Dedifferentiated amniotic fluid mesenchymal stem cell (primary cell): ENCODE results near the gene ENDOD1.
"Not testable (repeated sequence)": the region's sequence is repeated elsewhere in the genome, so short reads cannot be mapped to it uniquely, and the experiment has no call there.

Experiments
- DNase-seq: peaks from one replicate; pipeline ENCODE4 v3.0.0-alpha.2; 2016; ENCODE audit errors: extremely low spot score

ENDOD1 gene, protein sequence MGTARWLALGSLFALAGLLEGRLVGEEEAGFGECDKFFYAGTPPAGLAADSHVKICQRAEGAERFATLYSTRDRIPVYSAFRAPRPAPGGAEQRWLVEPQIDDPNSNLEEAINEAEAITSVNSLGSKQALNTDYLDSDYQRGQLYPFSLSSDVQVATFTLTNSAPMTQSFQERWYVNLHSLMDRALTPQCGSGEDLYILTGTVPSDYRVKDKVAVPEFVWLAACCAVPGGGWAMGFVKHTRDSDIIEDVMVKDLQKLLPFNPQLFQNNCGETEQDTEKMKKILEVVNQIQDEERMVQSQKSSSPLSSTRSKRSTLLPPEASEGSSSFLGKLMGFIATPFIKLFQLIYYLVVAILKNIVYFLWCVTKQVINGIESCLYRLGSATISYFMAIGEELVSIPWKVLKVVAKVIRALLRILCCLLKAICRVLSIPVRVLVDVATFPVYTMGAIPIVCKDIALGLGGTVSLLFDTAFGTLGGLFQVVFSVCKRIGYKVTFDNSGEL

DNA sequence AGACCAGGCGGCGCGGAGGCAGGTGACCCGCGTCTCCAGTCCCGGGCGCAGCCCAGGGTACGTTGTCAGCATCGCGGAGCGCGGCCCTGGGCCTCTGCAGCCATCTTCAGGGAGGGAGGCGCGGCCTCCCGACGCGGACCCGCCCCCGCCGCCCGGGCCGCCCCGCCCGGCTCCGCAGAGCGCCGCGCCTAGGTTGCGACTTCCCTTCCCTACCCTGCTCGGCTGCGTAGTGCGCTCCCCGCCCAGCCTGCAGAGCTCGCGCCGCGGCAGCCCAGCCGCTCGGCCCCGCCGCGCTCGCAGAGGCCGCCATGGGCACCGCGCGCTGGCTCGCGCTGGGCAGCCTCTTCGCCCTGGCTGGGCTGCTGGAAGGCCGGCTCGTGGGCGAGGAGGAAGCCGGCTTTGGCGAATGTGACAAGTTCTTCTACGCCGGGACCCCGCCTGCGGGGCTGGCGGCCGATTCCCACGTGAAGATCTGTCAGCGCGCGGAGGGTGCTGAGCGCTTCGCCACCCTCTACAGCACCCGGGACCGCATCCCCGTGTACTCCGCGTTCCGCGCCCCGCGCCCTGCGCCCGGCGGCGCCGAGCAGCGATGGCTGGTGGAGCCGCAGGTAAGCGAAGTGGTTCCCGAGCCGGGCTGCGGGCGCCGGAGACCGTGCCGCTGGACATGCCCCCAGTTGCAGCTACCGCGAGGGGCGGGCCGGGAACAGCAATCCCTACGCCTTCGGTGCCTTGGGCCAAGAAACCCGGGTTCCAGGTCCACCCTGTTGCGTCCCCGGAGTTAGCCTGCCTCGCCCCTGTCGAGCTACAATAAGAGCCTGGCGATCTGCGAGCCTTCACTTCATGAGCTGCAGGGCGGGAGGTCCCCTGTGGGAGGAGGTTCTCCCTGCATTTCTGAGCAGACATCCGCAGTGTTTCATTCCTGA is at the start of gene ENDOD1:
ENDOD1 (plus strand) TSS at position 227 of the 923 bp plus-strand sequence; CDS start at position 309, 82 bp downstream.
- peak; percentile 78 for DNase-seq

DNA sequence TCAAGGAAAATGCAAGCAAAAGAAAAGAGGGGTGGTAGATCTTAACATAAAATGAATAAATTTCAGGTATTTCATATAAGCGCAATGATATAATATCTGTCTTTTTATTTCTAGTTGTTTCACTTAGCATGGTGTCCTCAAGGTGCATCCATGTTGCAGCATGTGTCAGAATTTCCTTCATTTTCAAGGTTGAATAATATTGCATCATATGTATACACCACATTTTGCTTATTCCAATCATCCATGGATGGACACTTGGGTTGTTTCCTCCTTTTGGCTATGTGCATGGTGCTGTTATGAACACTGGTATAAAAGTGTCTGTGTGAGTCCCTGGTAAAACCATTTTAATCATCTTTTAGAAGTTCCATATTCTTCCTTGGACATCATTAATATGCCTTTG is 47.4 kb upstream of the ENDOD1 start:
- no peak for DNase-seq

DNA sequence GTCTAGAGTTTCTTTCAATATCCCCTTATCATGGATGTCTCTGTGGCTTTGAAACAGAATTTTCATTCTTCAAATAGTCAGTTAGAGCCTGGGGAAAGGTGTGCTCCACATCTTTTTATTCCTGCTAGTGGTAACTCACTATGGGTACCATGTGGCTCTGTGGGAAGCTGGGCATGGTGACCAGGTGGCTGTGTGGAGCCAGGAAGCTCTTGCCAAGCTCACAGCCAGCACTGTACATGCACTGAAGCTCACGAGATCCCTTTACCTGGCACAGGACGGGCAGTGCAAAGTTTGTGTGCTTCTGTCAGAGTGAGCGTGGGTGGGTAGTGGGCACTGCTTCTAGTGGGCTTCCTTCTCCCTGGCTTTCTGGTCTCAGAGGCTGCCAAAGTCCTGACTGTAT is 46.7 kb upstream of the ENDOD1 start:
- no peak for DNase-seq

DNA sequence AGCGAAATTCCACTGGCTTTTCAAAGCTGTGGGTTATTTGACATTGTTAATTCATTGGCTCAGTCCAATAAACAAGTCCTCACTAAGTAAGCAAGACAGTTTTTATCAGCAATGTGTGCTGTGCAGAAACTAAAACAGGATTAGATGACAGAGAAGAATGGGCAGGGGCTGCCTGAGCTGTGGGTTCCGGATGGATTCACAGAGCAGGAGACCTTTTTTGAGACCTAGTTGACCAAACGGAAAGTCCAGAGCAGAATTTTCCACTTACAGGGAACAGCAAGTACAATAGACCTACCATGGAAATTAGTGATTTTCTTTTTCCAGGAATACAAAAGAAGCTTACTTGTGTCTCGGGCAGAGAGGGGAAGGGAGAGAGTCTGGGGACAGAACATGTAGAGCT is 45.6 kb upstream of the ENDOD1 start:
- DNase-seq = no peak

DNA sequence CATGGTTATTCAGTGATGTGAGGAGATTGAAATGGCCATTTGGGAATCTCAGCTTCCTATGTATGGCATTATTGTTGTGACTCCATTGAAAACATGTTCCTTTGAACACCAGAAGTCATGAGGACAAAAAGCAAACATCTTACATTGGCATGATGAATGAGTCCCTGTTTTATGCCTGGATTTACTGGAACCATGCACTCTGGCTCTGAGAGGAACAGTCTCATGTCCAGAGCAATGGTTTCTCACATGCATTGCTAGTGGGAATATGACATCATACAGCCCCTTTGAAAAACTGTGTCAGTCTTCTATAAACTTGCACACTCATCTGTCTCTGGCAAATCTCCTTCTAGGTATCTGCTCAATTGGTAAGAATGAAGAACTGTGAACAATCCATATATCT is 43.8 kb upstream of the ENDOD1 start:
- DNase-seq = no peak

DNA sequence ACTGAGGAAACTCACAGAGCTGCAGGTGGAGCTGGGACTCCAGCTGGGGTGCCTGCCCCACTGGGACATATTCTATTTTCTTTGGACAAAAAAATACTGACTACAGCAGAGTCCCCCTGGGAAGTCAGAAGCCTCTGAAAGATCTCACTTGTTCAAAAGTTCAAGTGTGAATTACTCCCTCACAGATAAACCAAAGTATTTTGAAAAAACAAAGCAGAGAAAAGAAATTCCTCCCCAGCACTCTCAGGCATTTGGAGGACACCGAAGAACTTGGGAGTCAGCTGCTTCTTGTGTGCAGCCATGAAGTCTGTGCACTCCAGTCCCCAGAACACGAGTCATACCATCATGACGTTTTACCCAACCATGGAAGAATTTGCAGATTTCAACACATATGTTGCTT is 40.5 kb upstream of the ENDOD1 start, which contains the start of gene KDM4F:
KDM4F (plus strand) TSS at position 301 of the 400 bp plus-strand sequence.
- DNase-seq = not testable (repeated sequence)

DNA sequence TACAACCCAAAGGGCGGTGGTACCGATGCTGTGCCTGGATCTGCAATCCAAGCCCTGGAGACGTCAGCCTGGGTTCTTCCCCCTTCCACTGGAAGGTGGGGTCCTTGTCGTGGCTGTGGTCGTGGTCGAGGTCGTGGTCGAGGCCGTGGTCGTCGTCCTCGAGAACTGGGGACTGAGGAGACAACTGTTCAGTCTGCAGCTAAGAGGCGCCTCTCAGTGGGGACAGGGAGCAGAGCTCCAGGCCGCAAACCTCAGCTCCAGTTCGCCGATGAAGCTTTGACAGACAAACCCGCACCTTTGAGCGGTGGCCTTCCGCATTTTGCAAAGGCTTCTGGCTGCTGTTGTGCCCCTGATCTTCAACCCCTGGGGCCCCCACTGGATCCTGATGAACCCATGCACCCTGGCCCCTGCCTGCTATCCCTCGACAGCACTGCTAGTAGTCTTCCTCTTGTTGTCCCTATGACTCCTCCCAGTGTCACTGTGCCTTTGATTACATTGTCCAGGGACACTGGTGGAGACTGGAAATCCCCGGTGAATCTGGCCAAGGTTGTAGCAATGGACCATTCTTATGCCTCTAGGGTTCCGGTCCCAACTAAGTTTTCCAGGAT is 38.9 kb upstream of the ENDOD1 start:
- no peak for DNase-seq

DNA sequence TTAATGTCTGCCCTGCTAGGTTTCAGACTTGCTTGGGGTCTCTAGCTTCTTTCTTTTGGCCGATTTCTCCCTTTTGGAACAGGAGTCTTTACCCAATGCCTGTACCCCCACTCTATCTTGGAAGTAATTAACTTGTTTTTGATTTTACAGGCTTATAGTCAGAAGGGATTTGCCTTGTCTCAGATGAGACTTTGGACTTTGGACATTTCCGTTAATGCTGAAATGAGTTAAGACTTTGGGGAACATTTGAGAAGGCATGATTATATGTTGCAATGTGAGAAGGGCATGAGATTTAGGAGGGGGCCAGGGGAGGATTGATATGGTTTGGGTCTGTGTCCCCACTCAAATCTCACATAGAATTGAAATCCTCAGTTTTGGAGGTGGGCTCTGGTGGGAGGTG is 35.3 kb upstream of the ENDOD1 start:
- DNase-seq = no peak

DNA sequence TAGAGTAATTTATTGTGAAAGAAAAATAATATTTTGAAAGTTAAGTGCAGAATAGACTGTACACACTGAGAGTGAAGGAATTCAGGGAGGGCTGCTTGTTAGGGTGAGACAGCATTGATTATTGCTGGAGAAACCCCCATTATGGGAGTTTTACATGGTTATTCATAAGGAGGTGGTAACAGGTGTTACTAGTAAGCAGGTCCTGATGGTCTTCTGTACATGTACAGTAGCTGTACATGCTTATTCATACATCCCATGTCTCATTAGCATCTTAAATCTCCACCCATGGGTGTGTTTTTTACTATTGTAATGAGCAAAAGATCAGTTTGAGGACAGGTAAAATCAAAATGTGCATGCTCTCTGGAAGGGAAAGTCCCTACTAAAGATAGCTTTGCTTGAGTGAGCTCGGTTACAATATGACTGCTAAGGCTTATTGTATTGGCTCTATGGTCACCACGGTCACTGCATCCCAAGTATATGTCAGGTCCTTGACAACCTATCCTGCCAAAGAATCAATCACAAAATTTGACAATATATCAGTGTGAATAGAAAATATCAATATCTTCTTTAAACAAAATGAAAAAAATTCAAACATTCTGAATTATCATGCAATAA is 34.3 kb upstream of the ENDOD1 start:
- DNase-seq = no peak

DNA sequence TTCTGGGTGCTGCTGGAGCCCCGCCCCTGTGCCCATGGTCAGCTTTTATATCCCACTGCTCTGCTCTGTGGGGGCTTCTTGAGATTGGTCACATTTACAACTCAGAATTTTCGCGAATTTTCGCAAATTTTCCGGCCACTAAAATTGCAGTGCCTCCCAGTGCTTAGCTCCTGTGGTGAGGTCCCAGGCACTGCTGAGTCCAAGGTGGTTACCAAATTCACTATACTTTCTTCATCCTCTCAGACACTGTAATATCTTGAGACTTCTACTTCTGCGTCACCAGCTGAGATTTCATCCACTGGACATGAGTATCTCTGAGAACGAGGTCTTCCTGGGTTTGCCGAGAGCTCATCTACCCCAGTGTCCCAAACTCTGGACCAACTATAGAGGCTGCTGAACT is 31.7 kb upstream of the ENDOD1 start:
- no peak for DNase-seq

DNA sequence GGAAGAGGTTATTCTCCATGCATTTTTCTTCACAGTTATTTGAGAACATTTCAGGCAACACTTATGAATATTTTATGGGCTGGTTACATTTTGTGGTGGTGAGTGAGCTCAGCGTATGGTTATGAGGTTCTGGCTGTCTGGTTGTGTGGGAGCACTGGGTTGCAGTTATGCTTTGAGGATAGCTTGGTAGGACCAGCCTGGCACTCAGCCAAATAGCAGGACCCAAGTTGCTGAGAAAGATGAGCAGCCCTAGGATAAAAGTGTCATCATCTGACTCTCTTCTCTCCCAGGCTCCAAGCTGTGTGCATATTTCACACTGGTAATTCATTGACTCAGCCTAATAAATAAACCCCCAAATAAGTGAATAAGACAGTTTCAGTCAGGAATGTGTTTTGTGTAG is 31.0 kb upstream of the ENDOD1 start:
- no peak for DNase-seq

DNA sequence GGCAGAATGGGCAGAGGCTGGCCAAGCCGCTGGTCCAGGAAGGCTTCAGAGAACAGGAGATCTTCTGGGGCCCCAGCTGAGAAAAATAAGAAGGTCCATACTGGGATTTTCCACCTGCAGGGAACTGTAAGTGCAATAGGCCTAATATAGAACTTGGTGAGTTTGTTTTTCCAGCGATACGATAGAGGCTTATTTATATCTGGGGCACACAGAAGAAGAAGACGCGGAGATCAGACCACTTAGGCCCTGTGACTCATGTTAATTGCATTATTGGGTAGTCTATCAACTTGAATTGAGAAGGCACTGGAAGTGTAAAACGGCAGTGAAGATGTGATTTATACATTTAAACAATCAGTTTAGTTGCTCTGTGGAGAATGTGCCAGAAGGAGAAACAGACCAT is 30.6 kb upstream of the ENDOD1 start:
- no peak for DNase-seq

DNA sequence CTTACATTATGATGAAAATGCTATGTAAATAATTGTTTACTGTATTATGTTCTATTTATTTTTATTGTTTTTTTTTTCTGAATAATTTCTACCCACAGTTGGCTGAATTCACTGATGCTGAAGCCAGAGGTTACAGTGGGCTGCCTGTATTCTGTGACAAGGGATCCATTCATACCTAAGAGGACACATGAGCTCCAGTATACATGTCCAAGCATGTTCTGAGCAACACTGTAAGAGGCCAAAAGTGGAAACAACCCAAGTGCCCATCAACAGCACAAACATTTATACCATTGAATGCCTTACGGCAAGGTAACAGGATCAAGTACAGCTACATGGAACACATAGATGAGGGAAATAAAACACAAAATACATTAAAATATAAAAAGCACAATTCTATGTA is 24.3 kb upstream of the ENDOD1 start:
- no peak for DNase-seq

DNA sequence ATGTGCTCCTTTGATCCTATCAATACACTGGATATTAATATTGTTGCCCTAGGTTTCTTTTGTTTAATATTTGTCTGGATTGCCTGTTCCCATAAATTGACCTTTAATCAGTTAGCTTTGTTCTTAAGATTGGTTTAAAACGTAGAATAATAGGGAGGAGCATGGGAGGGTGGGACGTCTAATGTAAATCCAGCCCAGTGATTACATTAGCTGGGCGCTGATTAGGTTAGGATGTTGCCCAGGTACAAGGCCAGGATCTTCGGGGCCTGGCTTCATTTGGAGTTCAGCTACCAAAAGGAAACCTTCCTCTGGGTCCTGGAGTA is 23.0 kb upstream of the ENDOD1 start, which contains the start of gene SRSF8:
SRSF8 (plus strand) TSS at position 204 of the 323 bp plus-strand sequence. CDS start 308 bp downstream, outside the sequence.
- no peak for DNase-seq

DNA sequence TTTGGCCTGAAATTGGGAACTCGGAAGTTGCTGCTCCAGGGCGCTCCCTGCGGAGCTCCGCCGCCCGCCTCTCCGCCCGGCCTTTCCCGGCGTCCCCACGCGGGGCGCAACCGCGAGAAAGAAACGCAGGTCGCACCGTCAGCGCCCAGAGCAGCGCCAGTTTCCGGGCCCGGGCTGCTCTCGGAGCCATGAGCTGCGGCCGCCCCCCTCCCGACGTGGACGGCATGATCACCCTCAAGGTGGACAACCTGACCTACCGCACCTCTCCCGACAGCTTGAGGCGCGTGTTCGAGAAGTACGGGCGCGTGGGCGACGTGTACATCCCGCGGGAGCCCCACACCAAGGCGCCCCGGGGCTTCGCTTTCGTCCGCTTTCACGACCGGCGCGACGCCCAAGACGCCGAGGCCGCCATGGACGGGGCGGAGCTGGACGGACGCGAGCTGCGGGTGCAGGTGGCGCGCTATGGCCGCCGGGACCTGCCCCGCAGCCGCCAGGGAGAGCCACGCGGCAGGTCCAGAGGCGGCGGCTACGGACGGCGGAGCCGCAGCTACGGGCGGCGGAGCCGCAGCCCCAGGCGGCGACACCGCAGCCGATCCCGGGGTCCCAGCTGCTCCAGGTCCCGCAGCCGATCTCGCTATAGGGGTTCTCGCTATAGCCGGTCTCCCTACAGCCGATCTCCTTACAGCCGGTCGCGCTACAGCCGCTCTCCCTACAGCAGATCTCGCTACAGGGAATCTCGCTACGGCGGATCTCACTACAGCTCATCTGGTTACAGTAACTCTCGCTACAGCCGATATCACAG is 22.4 kb upstream of the ENDOD1 start:
- DNase-seq = peak; percentile 79

DNA sequence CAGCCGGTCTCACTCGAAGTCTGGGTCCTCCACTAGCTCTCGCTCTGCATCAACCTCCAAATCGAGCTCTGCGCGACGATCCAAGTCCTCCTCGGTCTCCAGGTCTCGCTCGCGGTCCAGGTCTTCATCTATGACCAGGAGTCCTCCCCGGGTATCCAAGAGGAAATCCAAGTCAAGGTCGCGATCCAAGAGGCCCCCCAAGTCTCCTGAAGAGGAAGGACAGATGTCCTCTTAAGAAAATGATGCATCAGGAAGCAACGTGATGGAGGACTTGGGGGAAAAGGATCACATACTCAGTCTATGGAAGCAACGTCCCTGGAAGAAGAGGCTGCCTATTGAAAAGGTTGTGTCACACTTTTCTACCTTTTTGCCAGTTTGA is 21.8 kb upstream of the ENDOD1 start:
- DNase-seq = peak; percentile 67

DNA sequence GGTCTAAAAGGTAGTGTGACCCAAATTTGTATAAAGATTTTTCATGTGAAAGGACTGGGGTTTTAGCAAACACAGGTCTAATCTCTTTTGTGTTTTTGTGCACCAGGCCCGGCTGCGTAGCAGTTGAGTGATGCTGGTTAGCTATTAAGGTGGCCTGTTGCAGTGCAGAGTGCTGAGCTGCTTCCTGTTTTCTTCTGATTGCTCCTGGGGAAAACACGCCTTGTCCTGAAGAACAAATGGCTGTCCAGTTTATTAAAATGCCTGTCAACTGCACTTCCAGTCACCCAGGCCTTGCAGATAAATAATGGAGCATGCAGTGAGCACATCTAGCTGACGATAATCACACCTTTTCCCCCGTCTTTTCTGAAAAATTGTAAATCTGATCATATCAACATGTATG is 21.1 kb upstream of the ENDOD1 start:
- peak; percentile 93 for DNase-seq

DNA sequence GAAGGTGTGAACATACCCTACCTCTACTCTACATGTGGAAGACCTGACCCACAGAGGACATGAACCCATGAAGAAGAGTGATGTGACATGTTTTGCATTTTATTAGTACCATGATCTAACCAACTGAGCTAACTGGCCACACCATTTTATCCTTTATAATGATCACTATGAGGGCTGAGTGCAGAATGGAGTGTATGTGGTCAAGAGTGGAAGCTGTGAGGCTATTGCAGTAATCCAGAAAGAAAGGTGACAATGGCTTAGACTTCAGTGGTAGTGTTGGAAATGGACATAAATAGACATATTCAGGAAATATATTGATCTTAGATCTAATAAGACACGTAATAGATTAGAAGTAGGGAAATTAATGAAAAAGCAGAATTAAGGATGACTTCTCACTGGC is 19.2 kb upstream of the ENDOD1 start:
- DNase-seq = no peak

DNA sequence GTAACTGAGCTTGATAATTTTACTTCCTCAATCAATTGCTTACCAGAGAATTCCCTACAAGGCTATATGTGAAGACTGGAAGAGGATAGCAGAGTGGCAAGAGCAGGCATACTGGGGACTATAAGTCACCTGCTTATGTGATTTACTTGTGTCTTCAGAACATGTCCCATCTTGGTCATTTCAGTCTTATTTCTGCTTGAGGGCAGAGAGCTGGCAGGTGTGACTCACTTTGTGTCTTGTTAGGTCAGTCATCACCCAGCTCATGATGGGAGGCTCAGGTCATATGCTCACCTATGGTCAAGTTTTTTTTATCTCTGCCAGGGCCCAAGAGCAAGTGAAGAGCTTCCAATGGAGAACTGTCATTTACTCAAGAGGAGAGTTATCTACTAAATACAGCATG is 16.7 kb upstream of the ENDOD1 start:
- no peak for DNase-seq

DNA sequence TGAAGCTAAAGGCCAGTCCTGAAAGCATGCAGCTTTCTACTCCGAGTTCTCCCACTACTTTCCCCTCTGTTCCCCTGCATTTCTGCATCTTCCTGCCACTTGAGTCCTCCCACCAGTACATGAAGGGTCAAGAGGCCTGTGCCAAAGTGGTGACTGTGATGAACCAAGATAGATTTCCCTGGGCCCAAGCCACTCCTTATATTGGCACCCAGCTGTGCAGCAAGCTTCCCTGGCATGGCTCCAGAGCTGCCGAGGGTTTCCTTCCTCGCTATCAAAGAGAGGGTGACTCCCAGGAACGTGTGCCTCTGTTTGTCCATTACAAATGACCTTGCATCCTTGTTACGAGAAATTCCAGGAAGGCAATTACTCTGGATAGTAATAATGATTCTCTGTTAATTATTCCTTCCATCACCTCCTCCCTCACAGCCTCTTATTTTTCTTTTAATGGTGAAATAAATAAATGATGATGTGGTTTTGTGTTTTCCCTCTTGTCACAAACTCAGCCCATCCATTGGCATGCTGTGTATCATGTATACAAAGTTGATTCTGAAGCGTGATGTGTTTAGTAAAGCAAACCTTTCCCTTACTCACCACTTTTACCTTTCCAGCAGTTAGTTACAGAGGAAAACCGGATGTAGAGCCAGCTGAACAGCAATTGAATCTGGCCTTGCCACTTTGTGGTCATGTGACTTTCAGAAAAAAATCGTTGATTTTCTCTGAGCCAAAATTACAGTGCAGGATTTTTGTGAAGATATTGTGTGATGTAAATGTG is 14.7 kb upstream of the ENDOD1 start:
- DNase-seq = no peak
